ENCODE measurements around the gene UGGT2. TPM values are rescaled to one million over a fixed set of nuclear protein-coding genes. Genes with fewer than 3 reads are reported as not detected.
"Not testable (repeated sequence)": the region's sequence is repeated elsewhere in the genome, so short reads cannot be mapped to it uniquely, and the experiment has no call there.

UGGT2 gene
- total RNA-seq, 1 donor from 2014 or later, result 45.1 TPM

- H3K27me3 Mint-ChIP-seq, result no peaks in the 10 kb centered on the region
- no peak for DNase-seq (ENCODE audit: low spot score, unreplicated experiment)
- H3K9me3 Mint-ChIP-seq (ENCODE audit: low read depth), result no peaks in the 10 kb centered on the region
- H3K4me1 Mint-ChIP-seq (ENCODE audit: low read depth), result peaks cover 16% of the 10 kb centered on the region
- H3K36me3 Mint-ChIP-seq (ENCODE audit: insufficient read depth), result no peaks in the 10 kb centered on the region
- no peak overlapping the region for H3K27ac Mint-ChIP-seq
- H3K4me3 Mint-ChIP-seq (ENCODE audit: low read depth), result no peak overlapping the region
- TF ChIP-seq, protein P1, sequence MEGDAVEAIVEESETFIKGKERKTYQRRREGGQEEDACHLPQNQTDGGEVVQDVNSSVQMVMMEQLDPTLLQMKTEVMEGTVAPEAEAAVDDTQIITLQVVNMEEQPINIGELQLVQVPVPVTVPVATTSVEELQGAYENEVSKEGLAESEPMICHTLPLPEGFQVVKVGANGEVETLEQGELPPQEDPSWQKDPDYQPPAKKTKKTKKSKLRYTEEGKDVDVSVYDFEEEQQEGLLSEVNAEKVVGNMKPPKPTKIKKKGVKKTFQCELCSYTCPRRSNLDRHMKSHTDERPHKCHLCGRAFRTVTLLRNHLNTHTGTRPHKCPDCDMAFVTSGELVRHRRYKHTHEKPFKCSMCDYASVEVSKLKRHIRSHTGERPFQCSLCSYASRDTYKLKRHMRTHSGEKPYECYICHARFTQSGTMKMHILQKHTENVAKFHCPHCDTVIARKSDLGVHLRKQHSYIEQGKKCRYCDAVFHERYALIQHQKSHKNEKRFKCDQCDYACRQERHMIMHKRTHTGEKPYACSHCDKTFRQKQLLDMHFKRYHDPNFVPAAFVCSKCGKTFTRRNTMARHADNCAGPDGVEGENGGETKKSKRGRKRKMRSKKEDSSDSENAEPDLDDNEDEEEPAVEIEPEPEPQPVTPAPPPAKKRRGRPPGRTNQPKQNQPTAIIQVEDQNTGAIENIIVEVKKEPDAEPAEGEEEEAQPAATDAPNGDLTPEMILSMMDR (IDR thresholded peaks at IDR 0.05; ENCODE audit: unreplicated experiment), result no peak
Measured at GRCh38 chr13:96071504-96071903, 18.3 kb upstream of the UGGT2 start.

DNA sequence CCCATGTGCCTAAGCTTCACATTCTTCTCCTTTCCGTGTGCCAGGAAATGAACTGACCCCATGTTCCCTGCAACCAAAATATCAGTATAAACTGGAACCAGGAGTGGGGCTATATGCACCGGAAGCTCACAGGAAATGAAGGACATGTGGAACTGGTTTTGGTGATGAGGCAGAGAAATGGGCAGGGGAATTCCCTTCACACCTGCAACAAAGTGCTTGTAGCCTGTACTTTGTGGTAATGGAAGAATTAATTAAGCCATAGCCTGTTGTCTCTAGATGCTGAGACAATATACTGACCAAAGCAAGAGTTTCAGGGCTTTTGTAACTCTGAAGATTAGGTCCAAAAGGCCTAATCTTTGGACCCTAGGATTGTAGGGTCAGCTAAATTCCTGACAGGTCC is 15.5 kb upstream of the UGGT2 start:
- peaks cover 5% of the 10 kb centered on the region for H3K27me3 Mint-ChIP-seq

GRCh38 chr13:96065849-96066248 is 12.6 kb upstream of the UGGT2 start:
- no peaks in the 10 kb centered on the region for H3K9me3 Mint-ChIP-seq (ENCODE audit: low read depth)
- H3K4me1 Mint-ChIP-seq (ENCODE audit: low read depth), result peaks cover 10% of the 10 kb centered on the region
- no peak overlapping the region for H3K4me3 Mint-ChIP-seq (ENCODE audit: low read depth)
- H3K27ac Mint-ChIP-seq, result no peak overlapping the region
- TF ChIP-seq, protein P1 (IDR thresholded peaks at IDR 0.05; ENCODE audit: unreplicated experiment), result no peak
- peaks cover 5% of the 10 kb centered on the region for H3K27me3 Mint-ChIP-seq
- H3K36me3 Mint-ChIP-seq (ENCODE audit: insufficient read depth), result no peaks in the 10 kb centered on the region
- no peak for DNase-seq (ENCODE audit: low spot score, unreplicated experiment)

More for the DNA sequence above, 15.5 kb upstream of the UGGT2 start:
- TF ChIP-seq, protein P1 (IDR thresholded peaks at IDR 0.05; ENCODE audit: unreplicated experiment), result no peak
- Mint-ChIP-seq H3K4me3 (ENCODE audit: low read depth) (no peak overlapping the region), H3K4me1 (ENCODE audit: low read depth) (peaks cover 16% of the 10 kb centered on the region), H3K27ac (no peak overlapping the region), H3K9me3 (ENCODE audit: low read depth) (no peaks in the 10 kb centered on the region), H3K36me3 (ENCODE audit: insufficient read depth) (no peaks in the 10 kb centered on the region)
- DNase-seq (ENCODE audit: low spot score, unreplicated experiment), result no peak

- H3K27me3 Mint-ChIP-seq, result no peaks in the 10 kb centered on the region
- TF ChIP-seq, protein P1 (IDR thresholded peaks at IDR 0.05; ENCODE audit: unreplicated experiment), result no peak
- peaks cover 6% of the 10 kb centered on the region for H3K4me1 Mint-ChIP-seq (ENCODE audit: low read depth)
- peaks cover 15% of the 10 kb centered on the region for H3K36me3 Mint-ChIP-seq (ENCODE audit: insufficient read depth)
- peak overlapping the region; percentile 93 for H3K27ac Mint-ChIP-seq
- peaks cover 3% of the 10 kb centered on the region for H3K9me3 Mint-ChIP-seq (ENCODE audit: low read depth)
- peak overlapping the region; percentile 90 for H3K4me3 Mint-ChIP-seq (ENCODE audit: low read depth)
- no peak for DNase-seq (ENCODE audit: low spot score, unreplicated experiment)
Measured at GRCh38 chr13:96052656-96053002, 572 bp downstream of the UGGT2 start.

DNA sequence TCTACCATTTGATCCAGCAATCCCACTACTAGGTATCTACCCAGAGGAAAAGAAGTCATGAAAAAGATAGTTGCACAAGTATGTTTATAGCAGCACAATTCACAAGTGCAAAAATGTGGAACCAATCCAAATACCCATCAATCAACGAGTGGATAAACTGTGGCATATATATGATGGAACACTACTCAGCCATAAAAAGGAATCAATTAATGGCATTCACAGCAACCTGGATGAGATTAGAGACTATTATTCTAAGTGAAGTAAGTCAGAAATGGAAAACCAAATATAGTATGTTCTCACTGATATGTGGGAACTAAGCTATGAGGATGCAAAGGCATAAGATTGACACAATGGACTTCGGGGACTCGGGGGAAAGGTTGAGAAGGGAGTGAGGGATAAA is 1.3 kb downstream of the UGGT2 start:
- not testable (repeated sequence) for H3K4me1 Mint-ChIP-seq (ENCODE audit: low read depth); H3K27ac Mint-ChIP-seq; DNase-seq (ENCODE audit: low spot score, unreplicated experiment); H3K9me3 Mint-ChIP-seq (ENCODE audit: low read depth); H3K27me3 Mint-ChIP-seq
- Mint-ChIP-seq H3K4me3 (ENCODE audit: low read depth) (peak overlapping the region; percentile 90), H3K36me3 (ENCODE audit: insufficient read depth) (peaks cover 15% of the 10 kb centered on the region)

DNA sequence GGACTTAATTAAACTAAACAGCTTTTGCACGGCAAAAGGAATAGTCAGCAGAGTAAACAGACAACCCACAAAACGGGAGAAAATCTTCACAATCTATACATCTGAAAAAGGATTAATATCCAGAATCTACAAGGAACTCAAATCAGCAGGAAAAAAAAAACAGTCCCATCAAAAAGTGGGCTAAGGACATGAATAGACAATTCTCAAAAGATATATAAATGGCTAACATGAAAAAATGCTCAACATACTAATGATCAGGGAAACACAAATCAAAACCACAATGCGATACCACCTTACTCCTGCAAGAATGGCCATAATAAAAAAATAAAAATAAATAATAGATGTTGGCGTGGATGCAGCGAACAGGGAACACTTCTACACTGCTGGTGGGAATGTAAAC is 1.7 kb downstream of the UGGT2 start:
- DNase-seq (ENCODE audit: low spot score, unreplicated experiment); H3K9me3 Mint-ChIP-seq (ENCODE audit: low read depth); H3K4me1 Mint-ChIP-seq (ENCODE audit: low read depth); H3K27me3 Mint-ChIP-seq; H3K27ac Mint-ChIP-seq: not testable (repeated sequence)
- peak overlapping the region; percentile 90 for H3K4me3 Mint-ChIP-seq (ENCODE audit: low read depth)
- H3K36me3 Mint-ChIP-seq (ENCODE audit: insufficient read depth), result peaks cover 15% of the 10 kb centered on the region

GRCh38 chr13:96050955-96051354 is 2.2 kb downstream of the UGGT2 start:
- H3K27me3 Mint-ChIP-seq; DNase-seq (ENCODE audit: low spot score, unreplicated experiment); H3K4me3 Mint-ChIP-seq (ENCODE audit: low read depth); H3K9me3 Mint-ChIP-seq (ENCODE audit: low read depth); H3K4me1 Mint-ChIP-seq (ENCODE audit: low read depth); H3K27ac Mint-ChIP-seq: not testable (repeated sequence)
- H3K36me3 Mint-ChIP-seq (ENCODE audit: insufficient read depth), result peaks cover 20% of the 10 kb centered on the region

DNA sequence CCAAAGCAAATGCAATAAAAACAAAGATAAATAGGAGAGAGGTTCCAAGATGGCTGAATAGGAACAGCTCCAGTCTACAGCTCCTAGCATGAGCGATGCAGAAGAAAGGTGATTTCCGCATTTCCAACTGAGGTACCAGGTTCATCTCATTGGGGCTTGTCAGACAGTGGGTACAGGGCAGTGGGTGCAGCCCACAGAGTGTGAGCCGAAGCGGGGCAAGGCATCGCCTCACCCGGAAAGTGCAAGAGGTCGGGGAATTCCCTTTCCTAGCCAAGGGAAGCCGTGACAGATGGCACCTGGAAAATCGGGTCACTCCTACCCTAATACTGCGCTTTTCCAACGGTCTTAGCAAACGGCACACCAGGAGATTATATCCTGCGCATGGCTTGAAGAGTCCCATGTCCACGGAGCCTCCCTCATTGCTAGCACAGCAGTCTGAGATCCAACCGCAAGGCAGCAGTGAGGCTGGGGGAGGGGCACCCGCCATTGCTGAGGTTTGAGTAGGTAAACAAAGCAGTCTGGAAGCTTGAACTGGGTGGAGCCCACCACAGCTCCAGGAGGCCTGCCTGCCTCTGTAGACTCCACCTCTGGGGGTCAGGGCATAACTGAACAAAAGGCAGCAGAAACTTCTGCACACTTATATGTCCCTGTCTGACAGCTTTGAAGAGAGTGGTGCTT is 6.6 kb downstream of the UGGT2 start:
- H3K4me3 Mint-ChIP-seq (ENCODE audit: low read depth); H3K27me3 Mint-ChIP-seq; H3K27ac Mint-ChIP-seq; H3K4me1 Mint-ChIP-seq (ENCODE audit: low read depth); DNase-seq (ENCODE audit: low spot score, unreplicated experiment): not testable (repeated sequence)
- Mint-ChIP-seq H3K36me3 (ENCODE audit: insufficient read depth) (peaks cover 49% of the 10 kb centered on the region), H3K9me3 (ENCODE audit: low read depth) (peaks cover 36% of the 10 kb centered on the region)
